HG02870 (cell line): Measurements from ENCODE around the gene CDKAL1.
"Not testable (repeated sequence)": the region's sequence is repeated elsewhere in the genome, so short reads cannot be mapped to it uniquely, and the experiment has no call there.

Source experiments
- ATAC-seq: cut with Tn5 transposase; IDR thresholded peaks from one replicate; pipeline ENCODE4 v1.9.1; 2021; ENCODE audit warnings: mild to moderate bottlenecking, moderate library complexity; ENCODE audit not compliant: unreplicated experiment

CDKAL1 gene

GRCh38 chr6:21085643-21086042, 551.4 kb downstream of the CDKAL1 start:
- ATAC-seq = no peak

- ATAC-seq = no peak
Measured at GRCh38 chr6:21087188-21087587, 552.9 kb downstream of the CDKAL1 start.

GRCh38 chr6:21091411-21091810, 557.2 kb downstream of the CDKAL1 start:
- ATAC-seq = no peak

DNA sequence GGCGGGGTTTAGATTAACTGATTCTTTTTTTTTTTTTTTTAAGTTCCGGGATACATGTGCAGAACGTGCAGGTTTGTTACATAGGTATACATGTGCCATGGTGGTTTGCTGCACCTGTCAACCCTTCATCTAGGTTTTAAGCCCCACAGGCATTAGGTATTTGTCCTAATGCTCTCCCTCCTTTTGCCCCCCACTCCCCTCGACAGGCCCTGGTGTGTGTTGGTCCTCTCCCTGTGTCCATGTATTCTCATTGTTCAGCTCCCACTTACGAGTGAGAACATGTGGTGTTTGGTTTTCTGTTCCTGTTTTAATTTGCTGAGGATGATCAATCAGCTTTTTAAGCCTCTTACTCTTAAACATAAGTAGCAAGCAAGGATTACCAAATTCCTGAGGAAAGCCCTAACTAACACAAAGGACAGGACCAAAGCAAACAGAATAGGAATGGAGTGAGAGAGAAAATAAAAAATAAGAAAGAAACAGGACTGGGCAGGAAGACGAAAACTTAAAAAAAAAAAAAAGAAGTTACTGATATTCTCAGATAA, 558.0 kb downstream of the CDKAL1 start:
- not testable (repeated sequence) for ATAC-seq

DNA sequence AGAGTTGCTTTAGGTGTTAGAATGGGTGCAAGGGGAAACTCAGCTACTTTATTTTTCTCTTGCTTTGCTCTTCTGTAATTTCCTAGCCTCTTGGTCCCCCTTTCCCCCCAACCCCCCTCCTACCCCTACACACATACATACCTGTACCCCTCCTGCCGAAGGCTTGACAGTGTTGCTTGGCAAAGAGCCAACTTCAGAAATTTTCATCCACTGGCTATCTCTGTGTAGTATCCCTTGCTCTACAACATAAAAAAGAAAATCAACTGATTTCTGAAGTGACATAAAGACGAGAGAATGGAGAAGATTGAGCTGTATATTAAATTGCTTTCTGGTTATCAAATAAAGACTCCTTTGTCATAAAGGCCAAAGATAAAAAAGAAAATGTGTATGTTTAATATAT, 561.2 kb downstream of the CDKAL1 start:
- no peak for ATAC-seq

- no peak for ATAC-seq
Measured at GRCh38 chr6:21098134-21098533, 563.9 kb downstream of the CDKAL1 start.

DNA sequence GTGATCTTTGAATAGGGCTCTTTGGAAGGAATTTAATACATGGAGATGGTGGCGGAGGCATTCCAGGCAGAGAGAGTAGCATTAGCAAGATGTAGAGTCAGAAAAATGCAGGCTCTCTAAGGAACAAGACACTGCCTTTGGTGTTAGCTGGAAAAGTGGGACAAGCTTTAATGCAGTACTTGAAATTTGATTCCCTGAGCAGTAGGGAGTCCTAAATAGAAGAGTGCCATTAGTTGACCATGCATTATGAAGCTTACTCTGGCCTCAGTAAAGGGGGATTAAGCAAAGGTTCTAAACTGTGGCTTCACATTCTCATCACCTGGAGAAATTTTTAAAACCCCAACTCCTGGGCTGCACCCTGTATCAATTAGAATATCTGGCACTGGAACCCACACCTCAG, 564.5 kb downstream of the CDKAL1 start:
- ATAC-seq = no peak

DNA sequence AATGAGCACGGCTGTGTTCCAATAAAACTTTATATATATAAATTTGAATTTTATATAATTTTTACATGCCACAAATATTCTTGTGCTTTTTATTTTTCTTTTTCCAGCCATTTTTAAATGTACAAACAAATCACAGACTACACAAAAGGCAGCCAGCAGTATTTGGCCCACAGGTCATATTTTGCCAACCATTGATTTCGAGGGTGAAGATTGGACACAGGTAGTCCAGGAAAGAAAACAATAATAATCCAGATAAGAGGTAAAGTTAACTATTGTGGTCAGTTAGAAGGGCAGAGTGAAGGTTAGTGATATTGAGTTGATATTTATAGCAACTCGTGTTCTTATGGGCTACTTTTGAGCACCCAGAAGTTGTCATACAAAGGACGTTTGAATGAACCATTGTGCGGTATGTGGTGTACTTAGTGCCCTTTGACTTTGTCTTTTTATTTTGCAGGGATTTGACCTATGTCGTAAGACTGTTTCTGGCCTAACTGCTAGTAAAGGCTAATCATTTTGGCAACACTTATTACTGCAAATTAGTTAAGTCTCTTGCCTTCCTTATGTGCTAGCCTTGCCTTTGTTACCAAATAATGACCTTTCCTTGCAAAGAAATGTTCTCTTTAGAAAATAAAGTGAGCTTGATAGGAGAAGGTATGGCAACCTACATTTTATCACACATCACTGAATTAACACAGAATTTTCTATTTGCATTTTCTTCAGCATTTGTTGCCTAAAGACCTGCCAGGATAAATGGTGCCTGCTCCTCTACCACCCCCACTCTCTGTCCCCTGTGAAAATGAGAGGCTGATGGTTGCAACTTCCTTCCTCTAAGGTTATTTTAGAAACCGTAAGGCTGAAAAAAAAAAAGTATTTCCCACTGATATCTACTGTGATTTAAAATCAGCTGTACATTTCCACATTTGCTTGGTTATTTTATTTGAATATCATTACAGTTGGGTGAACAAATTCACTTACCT, 565.4 kb downstream of the CDKAL1 start:
- ATAC-seq = no peak

DNA sequence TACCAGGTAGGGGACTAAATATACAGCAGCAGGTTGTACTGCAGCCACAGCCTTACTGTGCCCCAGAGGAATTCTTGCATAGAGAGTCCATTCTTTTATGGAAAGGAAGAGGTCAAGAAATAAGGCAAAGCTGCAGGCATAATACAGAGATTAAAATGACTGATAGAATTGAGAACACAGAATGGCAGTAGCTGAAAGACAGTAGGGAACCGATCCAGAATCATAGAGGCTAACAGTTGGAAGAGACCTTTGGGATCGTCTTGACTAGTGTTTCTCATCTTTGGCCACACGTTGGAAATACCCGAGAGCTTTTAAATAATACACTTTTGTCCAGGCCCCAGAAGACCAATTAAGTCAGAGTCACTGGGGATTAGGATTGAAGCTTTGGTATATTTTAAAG, 566.7 kb downstream of the CDKAL1 start:
- ATAC-seq = no peak

DNA sequence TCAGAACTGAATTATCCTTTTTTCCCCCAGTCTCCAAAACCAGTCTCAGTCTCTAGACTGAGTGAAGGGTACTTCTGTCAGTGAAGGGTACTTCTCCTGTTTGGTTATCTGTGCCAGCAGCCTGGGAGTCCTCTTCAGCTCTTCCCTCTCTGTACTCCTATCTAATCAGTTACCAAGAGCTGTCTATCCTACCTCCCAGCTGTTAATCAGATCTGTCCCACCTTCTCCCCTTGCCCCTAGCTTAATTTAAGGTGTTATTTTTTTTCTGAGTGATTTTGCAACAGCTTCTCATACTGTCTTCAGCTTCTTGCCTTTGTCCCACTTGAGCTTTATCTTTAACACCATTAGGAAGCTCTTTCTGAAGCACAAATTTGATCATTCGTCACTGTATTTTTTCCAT, 567.4 kb downstream of the CDKAL1 start:
- ATAC-seq = no peak

DNA sequence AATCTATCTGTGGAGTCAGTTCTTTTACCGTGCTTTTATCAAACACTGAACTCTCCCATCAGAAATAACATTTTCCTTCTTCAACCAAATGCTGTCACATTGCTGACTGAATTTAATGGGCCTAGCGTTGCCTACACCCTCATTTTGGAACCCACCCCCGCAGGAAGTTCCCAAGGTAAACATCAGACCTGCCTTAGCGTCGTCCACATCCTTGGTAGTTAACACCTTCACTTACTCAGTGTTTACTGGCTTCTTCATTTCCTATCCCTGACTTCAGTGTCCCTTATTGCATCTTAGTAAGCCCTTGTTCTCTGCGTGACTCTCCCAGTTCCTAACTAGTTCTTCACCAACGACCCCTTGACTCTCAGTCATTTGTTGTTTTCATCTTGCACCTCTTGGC, 567.9 kb downstream of the CDKAL1 start:
- no peak for ATAC-seq

GRCh38 chr6:21102624-21103023, 568.4 kb downstream of the CDKAL1 start:
- no peak for ATAC-seq

- ATAC-seq = no peak
Measured at GRCh38 chr6:21103626-21104224, 569.5 kb downstream of the CDKAL1 start.

GRCh38 chr6:21104288-21104687, 570.0 kb downstream of the CDKAL1 start:
- ATAC-seq = no peak

GRCh38 chr6:21107796-21108195, 573.5 kb downstream of the CDKAL1 start:
- ATAC-seq = no peak

DNA sequence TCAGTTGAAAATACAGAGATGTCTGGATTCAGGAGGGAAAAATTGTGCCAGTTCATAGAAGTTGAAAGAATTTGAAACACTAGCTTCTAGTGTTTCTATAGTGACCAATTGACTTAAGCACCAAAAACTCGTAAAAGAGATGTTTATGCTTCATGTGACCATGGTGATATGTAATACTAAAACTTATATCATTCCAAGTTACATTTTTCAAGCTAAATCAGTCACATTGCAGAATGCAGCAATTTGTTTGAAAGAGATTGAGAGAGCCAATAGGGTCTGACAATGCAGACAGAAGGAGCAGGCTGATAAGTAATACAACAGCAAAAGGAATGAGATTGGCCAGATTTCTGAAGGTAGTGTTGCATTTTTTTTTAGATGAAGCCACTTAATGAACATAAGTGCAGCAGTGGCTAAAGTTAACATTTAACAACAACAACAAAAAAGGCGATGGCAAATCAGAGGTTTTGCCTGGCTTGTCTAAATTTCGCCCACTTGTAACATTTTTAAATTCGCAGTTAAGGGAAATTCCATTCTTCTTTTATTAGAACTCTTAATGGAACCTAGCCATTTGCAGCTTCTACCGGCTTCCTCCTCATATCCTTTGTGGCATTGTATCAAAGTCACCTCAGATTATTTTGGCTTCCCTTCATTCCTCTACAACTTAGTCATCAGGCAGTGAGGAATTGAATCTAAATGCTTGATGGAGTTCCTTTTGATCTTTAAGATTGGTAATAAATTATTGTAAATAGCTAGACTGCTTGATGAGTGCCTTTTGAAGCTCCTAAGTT, 575.3 kb downstream of the CDKAL1 start:
- ATAC-seq = no peak

DNA sequence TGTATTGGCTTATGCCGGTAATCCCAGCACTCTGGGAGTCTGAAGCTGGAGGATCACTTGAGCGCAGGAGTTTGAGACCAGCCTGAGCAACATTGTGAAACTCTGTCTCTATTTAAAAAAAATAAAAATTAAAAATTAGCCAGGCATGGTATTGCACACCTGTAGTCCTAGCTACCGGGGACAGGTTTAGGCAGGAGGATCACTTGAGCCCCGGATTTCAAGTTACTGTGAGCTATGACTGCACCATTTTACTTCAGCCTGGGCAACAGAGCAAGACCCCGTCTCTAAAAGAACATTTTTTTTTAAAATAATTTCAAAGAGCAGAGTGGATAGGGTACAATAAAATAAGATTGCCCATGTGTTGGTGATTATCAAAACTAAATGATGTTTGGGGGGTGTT, 576.4 kb downstream of the CDKAL1 start:
- no peak for ATAC-seq

GRCh38 chr6:21111093-21111725, 577.0 kb downstream of the CDKAL1 start:
- ATAC-seq = no peak

DNA sequence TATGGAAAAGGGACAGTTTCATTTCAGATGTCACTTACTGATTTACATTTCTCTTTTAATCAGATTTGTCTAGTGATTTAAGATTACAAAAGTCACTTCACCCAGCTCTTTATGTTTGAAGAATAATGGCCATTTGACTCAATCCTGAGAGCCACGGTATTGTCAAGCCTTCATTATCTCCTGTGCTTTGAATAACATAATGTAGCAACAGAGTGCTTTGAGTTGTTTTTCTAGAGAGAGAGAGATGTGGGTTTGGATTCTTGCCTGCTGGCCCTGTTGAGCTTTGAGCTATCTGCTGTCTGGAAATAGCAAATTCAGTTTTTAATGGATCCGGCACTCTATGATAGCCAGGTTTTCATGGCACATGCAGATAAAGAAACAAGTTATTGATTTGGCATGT, 580.9 kb downstream of the CDKAL1 start:
- ATAC-seq = no peak

GRCh38 chr6:21116736-21117135, 582.5 kb downstream of the CDKAL1 start:
- ATAC-seq = no peak
